Esophagus squamous epithelium (tissue), 5 donors: ENCODE measurements around the gene GPR158. TPM values are rescaled to one million over a fixed set of nuclear protein-coding genes. Genes with fewer than 3 reads are reported as not detected.

Experiments
- DNase-seq: peaks from one replicate; lab custom pipeline; 2025; lab: John Stamatoyannopoulos, UW
- H3K27ac ChIP-seq, 4 donors: fragments of 200-600 bp; sonication (generic); one replicate each; pipeline ENCODE4 v1.5.1; 2016 to 2019; ENCODE audit warnings: mild to moderate bottlenecking in 1 of 4
- H3K27me3 ChIP-seq, 4 donors: fragments of 200-600 bp; sonication (generic); 1 replicate in 3 of 4; 2 replicates in 1 of 4; pipeline versions ENCODE4 v1.5.1 to v1.6.0; 2017 to 2021; ENCODE audit warnings: antibody characterized with exemption in 1 of 4
- H3K36me3 ChIP-seq, 3 donors: fragments of 200-600 bp; sonication (generic); one replicate each; pipeline ENCODE4 v1.5.1; 2016 to 2019
- H3K4me1 ChIP-seq, 3 donors: fragments of 200-600 bp; sonication (generic); one replicate each; pipeline ENCODE4 v1.5.1; 2017 to 2019
- H3K4me3 ChIP-seq, 4 donors: fragments of 200-600 bp; sonication (generic); 1 replicate in 3 of 4; 2 replicates in 1 of 4; pipeline ENCODE4 v1.5.1; 2016 to 2019; ENCODE audit warnings: mild to moderate bottlenecking in 2 of 4, moderate library complexity in 1 of 4
- H3K9me3 ChIP-seq, 3 donors: fragments of 200-600 bp; sonication (generic); one replicate each; pipeline ENCODE4 v1.5.1; 2016 to 2019
- CTCF ChIP-seq, 6 experiments: fragments of 450-650 bp in 4 of 6; fragments of 200-600 bp in 2 of 6; sonication (generic) in 2 of 6; IDR thresholded peaks; one replicate each; pipeline ENCODE4 v1.5.1; 2016 to 2019; ENCODE audit warnings: antibody characterized with exemption in 6 of 6, mild to moderate bottlenecking in 4 of 6, moderate library complexity in 4 of 6
- POLR2A ChIP-seq, 4 donors: fragments of 450-650 bp; IDR thresholded peaks; one replicate each; pipeline ENCODE4 v1.6.1; 2017; ENCODE audit warnings: antibody characterized with exemption in 4 of 4, mild to moderate bottlenecking in 4 of 4, moderate library complexity in 3 of 4
- WGBS, 2 donors: methylation state at CpG; one replicate each; pipeline ENCODE4 v1.1.5; 2018; 5-methylcytosine and 5-hydroxymethylcytosine counted together
- intact Hi-C: fragments of 100-400 bp; cut with DNase I; formaldehyde crosslinking; loops from one replicate; pipeline ENCODE4 v1.15.0; 2022
- total RNA-seq, 4 donors: library from RNA; depleted of rRNA; stranded (reverse); fragments of >200 nt; gene quantifications; one replicate each; pipeline ENCODE4 v1.1.0, GENCODE V29; 2016
- donor health status: DM: yes; HTN: yes; CAD: no.

GPR158 gene
- total RNA-seq, 4 donors from 2014 or later, result not detected

- Histone ChIP-seq H3K27ac (no peak overlapping the region), H3K4me1 (no peaks in the 10 kb centered on the region), H3K36me3 (no peaks in the 10 kb centered on the region), H3K4me3 (no peak overlapping the region), H3K27me3 (no peaks in the 10 kb centered on the region), H3K9me3 (peaks cover 0 to 19% (median 13%) of the 10 kb centered on the region in 3 donors)
- TF ChIP-seq POLR2A (IDR thresholded peaks at IDR 0.05) (no peak), CTCF (IDR thresholded peaks at IDR 0.05) (no peak)
- WGBS, 2 donors, result 50 to 65% methylated on average over 2 to 3 of the region's 3 CpGs
- intact Hi-C loops, result no loop called here
- DNase-seq, result no peak
These were observed 217.3 kb downstream of the GPR158 start for GRCh38 chr10:25392132-25392531.

- TF ChIP-seq CTCF (IDR thresholded peaks at IDR 0.05), result no peak
- TF ChIP-seq POLR2A (IDR thresholded peaks at IDR 0.05), result no peak
- H3K4me3 ChIP-seq, result no peak overlapping the region
- intact Hi-C loops, result no loop called here
- H3K9me3 ChIP-seq, result peaks cover 0 to 11% (median 7%) of the 10 kb centered on the region in 3 donors
- DNase-seq, result no peak
- H3K36me3 ChIP-seq, result no peaks in the 10 kb centered on the region
- no peaks in the 10 kb centered on the region for H3K27me3 ChIP-seq
- WGBS, 2 donors, result 47 to 50% methylated on average over 2 of the region's 2 CpGs
- no peak overlapping the region for H3K27ac ChIP-seq
- no peaks in the 10 kb centered on the region for H3K4me1 ChIP-seq
These were observed 218.8 kb downstream of the GPR158 start for GRCh38 chr10:25393621-25394020.

GRCh38 chr10:25398680-25399079 lies 223.9 kb downstream of the GPR158 start:
- no peak overlapping the region for H3K27ac ChIP-seq
- H3K9me3 ChIP-seq, result no peaks in the 10 kb centered on the region
- no peaks in the 10 kb centered on the region for H3K27me3 ChIP-seq
- DNase-seq, result no peak
- H3K4me1 ChIP-seq, result no peaks in the 10 kb centered on the region
- H3K36me3 ChIP-seq, result no peaks in the 10 kb centered on the region
- intact Hi-C loops, result no loop called here
- 51 to 63% methylated on average over 3 of the region's 3 CpGs for WGBS, 2 donors
- TF ChIP-seq POLR2A (IDR thresholded peaks at IDR 0.05) (no peak), CTCF (IDR thresholded peaks at IDR 0.05) (no peak)
- no peak overlapping the region for H3K4me3 ChIP-seq

GRCh38 chr10:25405871-25406270 lies 231.1 kb downstream of the GPR158 start:
- WGBS, 2 donors, result 39 to 67% methylated on average over 1 of the region's 1 CpG
- intact Hi-C loops, result no loop called here
- H3K27ac ChIP-seq, result no peak overlapping the region
- no peaks in the 10 kb centered on the region for H3K9me3 ChIP-seq
- no peak for DNase-seq
- no peaks in the 10 kb centered on the region for H3K4me1 ChIP-seq
- no peaks in the 10 kb centered on the region for H3K36me3 ChIP-seq
- H3K27me3 ChIP-seq, result no peaks in the 10 kb centered on the region
- H3K4me3 ChIP-seq, result no peak overlapping the region
- TF ChIP-seq CTCF (IDR thresholded peaks at IDR 0.05), result no peak
- TF ChIP-seq POLR2A (IDR thresholded peaks at IDR 0.05), result no peak

GRCh38 chr10:25417611-25418010 lies 242.8 kb downstream of the GPR158 start:
- Histone ChIP-seq H3K9me3 (no peaks in the 10 kb centered on the region), H3K4me3 (no peak overlapping the region), H3K36me3 (no peaks in the 10 kb centered on the region), H3K27ac (no peak overlapping the region), H3K4me1 (no peaks in the 10 kb centered on the region), H3K27me3 (no peaks in the 10 kb centered on the region)
- TF ChIP-seq CTCF (IDR thresholded peaks at IDR 0.05) (no peak), POLR2A (IDR thresholded peaks at IDR 0.05) (no peak)
- intact Hi-C loops, result no loop called here
- DNase-seq, result no peak
- 45 to 48% methylated on average over 2 of the region's 2 CpGs for WGBS, 2 donors
